Hepatocyte (in vitro differentiated cells): Measurements from ENCODE around the gene LIN28B.

ENCODE experiments used
- CTCF ChIP-seq: fragments of 200-600 bp; sonication (generic); IDR thresholded peaks from 2 replicates; pipeline ENCODE4 v1.5.1; 2016; ENCODE audit warnings: antibody characterized with exemption, mild to moderate bottlenecking; ENCODE audit not compliant: poor library complexity
- EZH2 ChIP-seq: fragments of 200-600 bp; sonication (generic); IDR thresholded peaks from 2 replicates; pipeline ENCODE4 v1.6.1; 2016; ENCODE audit warnings: antibody characterized with exemption, mild to moderate bottlenecking, borderline replicate concordance
- EZH2phosphoT487 ChIP-seq: fragments of 200-600 bp; sonication (generic); IDR thresholded peaks from one replicate; pipeline ENCODE4 v1.6.1; 2018; ENCODE audit warnings: antibody characterized with exemption, mild to moderate bottlenecking, low read depth, moderate library complexity; ENCODE audit not compliant: unreplicated experiment, severe bottlenecking

- TF ChIP-seq EZH2 = no peak
- TF ChIP-seq CTCF = no peak
- no peak for TF ChIP-seq EZH2phosphoT487
Observed at GRCh38 chr6:105058316-105058715, 101.4 kb downstream of the LIN28B start.
